Nucleus accumbens (tissue), 56 donors: ENCODE data around the gene ARHGAP9.

Source experiments
- DNase-seq, 56 donors: peaks; one replicate each; lab custom pipeline; 2025; lab: John Stamatoyannopoulos, UW

Gene ARHGAP9

GRCh38 chr12:57461276-57461916 lies 18.3 kb downstream of the ARHGAP9 start:
- DNase-seq, result peak in 31 of 56 donors; percentile 2 to 67 (median 29)

- peak in 3 of 56 donors; percentile 16 to 47 (median 20) for DNase-seq
Measured at GRCh38 chr12:57460841-57461275, 18.8 kb downstream of the ARHGAP9 start.

GRCh38 chr12:57460468-57460784 lies 19.2 kb downstream of the ARHGAP9 start:
- no peak for DNase-seq

- DNase-seq, result peak in 4 of 56 donors; percentile 17 to 56 (median 48)
Measured at GRCh38 chr12:57459750-57460467, 19.8 kb downstream of the ARHGAP9 start, which contains the start of gene GLI1. GLI1 (plus strand) TSS chr12:57459785; CDS start chr12:57463692, 3,907 bp downstream.

GRCh38 chr12:57459055-57459749 lies 20.5 kb downstream of the ARHGAP9 start:
- DNase-seq, result peak in 55 of 56 donors; percentile 37 to 95 (median 81)

- peak in 1 of 56 donors; percentile 55 for DNase-seq
Measured at GRCh38 chr12:57458665-57459054, 21.0 kb downstream of the ARHGAP9 start.

- DNase-seq, result no peak
Measured at GRCh38 chr12:57456737-57457490, 22.8 kb downstream of the ARHGAP9 start.

- DNase-seq, result peak in 12 of 56 donors; percentile 3 to 41 (median 10)
Measured at GRCh38 chr12:57456145-57456700, 23.4 kb downstream of the ARHGAP9 start.

- no peak for DNase-seq
Measured at GRCh38 chr12:57455374-57456144, 24.1 kb downstream of the ARHGAP9 start.

GRCh38 chr12:57454566-57455373 lies 24.9 kb downstream of the ARHGAP9 start, which contains the start of gene INHBE:
INHBE (plus strand) TSS chr12:57455307; CDS start chr12:57455537, 230 bp downstream.
- DNase-seq, result no peak

- DNase-seq, result no peak
Measured at GRCh38 chr12:57454213-57454565, 25.5 kb downstream of the ARHGAP9 start.

- peak in 51 of 56 donors; percentile 9 to 85 (median 49) for DNase-seq
Measured at GRCh38 chr12:57452937-57453509, 26.6 kb downstream of the ARHGAP9 start.

GRCh38 chr12:57452181-57452936 lies 27.3 kb downstream of the ARHGAP9 start:
- peak in 32 of 56 donors; percentile 6 to 79 (median 34) for DNase-seq

- DNase-seq, result no peak
Measured at GRCh38 chr12:57451233-57451778, 28.4 kb downstream of the ARHGAP9 start.

GRCh38 chr12:57450057-57450456 lies 29.6 kb downstream of the ARHGAP9 start:
- DNase-seq, result no peak

- DNase-seq, result no peak
Measured at GRCh38 chr12:57449375-57449774, 30.3 kb downstream of the ARHGAP9 start.

- no peak for DNase-seq
Measured at GRCh38 chr12:57448669-57449068, 31.0 kb downstream of the ARHGAP9 start.
